ENCODE results near the gene GP1BB.

GP1BB gene

DNA sequence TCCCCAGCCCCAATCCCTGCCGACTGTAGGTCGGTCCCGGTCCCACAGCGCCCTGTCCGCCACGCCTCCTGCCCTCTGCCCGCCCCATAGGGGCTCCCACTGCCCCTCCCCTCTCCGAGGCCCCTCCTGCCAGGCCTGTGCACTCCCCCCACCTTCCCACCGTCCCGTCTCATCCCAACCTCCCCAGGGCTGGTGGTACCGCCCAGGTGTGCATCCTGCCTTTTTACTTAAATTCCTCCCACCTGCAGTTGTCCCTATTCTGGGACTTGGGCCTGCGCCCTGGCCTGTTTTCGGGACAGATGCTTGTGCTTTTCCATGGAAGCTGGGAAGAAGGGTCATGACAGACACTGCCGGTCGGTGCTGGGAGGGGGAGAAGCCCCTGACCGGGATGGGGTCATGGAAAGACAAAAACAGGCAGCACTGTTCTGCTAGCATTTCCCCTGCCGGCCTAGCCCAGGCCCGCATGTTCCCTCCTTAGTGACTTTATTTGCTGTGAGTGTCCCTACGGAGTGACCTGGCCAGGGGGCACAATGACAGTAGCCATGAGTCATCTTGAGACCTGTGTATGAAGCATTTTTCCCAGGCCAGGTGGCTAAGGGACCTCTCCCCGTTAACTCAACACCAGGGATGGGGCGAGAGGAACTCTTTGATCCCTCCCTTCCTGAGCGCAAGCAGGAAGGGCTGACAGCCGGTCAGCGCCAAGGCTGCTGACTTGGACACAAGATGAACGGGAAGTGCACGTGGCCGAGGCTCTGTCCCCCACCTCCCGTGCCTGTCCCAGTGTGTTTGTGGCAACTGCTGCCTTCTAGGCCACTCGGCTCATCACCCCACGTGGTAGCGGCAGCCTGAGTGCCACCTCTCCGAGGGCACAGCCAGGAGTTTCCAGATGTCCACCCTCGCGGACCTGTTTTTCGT, 44.3 kb downstream of the GP1BB start:
- DNase-seq, result no peak

- no peak for DNase-seq
Observed at GRCh38 chr22:19769393-19769715, 46.0 kb downstream of the GP1BB start.

DNA sequence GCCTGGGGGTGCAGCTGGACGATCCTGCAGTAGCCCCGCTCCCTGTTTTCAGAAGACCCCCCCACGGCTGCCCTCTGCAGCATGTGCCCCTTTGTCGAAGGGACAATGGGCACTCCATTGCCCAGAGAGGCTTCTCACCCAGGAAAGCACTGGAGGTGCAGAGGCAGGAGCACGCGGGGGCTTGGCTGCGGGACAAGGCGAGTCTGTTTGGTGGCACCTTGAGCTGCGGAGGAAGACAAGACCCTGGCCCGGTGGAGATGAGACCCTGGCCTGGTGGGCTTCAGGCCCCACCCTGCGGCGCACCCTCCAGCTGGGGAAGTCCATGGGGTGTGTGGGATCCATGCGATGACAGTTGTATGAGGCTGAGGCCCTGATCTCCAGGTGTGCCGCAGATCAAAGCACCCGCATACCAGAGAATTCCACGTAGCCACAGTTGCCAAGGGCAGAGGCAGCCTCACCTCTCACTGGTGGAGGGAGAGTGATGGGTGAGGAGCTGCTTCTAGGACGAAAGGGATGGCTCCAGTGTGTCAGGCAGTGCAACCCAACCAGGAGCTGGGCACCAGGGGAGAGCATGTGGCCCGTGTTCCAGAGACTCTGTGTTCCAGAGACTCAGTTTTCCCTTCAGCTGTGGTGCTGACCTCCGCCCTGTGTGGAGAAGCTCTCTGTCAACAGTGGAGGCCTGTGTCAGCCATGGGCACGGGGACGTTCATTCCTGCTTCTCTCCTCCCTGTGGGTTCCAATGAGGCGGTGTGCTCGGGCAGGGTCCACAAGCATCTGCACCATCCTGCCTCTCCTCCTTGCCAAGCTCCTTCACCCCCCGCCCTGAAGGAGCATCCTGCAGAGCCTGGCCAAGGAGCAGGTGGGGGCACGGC, 47.2 kb downstream of the GP1BB start:
- DNase-seq, result no peak

GRCh38 chr22:19772422-19772672, 49.0 kb downstream of the GP1BB start:
- DNase-seq, result no peak

DNA sequence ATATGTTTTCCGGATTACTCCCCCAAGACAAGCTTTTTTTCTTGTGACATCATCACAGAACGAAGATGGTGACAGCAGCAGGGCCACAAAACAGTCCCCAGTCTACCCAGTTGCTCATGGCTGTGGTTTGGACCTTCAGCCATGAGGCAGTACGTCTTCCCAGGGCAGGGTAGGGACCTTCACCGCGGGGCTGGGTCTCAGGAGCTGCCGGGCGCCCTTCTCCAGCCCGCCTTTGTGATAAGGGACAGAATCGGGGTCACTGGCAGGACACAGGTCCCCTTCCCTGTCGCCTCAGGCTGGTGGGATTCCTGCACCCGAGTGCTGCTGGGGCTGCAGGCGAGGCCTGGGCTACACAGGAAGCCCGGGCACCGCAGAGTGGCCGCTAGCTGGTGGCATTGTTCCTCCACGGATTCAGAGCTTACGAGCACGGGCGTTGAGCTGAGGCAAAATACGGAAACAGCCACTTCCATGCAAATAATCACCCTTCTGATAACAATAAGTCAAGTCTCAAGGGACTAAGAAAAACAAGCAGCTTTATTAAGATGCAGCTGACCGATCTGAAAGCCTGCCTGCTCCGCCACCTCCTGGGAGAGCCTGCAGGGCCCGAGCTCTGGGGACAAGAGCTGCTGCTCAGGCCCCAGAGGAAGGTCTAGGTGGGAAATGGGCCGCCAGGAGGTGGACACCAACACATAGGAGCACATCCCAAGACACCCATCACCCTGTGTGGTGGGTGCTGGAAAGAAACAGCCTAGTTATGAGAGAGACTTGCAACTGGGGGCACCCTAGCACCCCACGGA, 49.5 kb downstream of the GP1BB start:
- DNase-seq, result no peak

DNA sequence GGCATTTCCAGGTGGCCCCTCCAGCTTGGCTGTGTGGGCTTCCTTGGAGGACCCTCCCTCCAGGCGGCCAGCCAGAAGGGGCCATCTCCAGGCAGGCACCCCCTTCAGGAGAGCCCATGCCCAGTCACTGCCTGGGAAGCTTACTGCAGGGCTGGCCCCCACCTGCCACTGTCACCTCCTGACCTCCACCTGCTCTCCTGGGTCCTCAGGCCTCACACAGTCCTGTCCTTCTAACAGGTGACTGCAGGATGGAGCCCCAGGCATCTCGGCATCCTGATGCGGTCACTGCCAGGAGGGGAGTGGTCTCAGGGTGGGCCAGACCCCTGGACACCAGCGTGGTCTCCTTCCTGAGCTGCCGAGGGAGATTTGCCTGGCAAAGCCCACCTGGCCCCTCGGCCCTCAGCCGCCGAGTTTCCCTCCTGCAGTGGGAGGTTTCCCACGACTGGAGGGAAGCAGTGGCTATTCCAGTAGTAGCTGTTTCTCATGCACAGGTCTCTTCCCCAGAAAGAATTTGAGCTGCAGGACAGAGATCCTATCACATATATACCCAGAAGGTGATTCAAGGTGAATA, 50.2 kb downstream of the GP1BB start:
- DNase-seq, result no peak
